Mammary epithelial cell (primary cell): Measurements from ENCODE around the gene ARHGAP29.
"Not testable (repeated sequence)": the region's sequence is repeated elsewhere in the genome, so short reads cannot be mapped to it uniquely, and the experiment has no call there.

Source experiments
- CTCF ChIP-seq, 2 donors: IDR thresholded peaks in 1 of 2; conservative IDR thresholded peaks in 1 of 2; 2 replicates each; pipeline ENCODE4 v1.5.1; 2011 to 2012; ENCODE audit warnings: inconsistent platforms in 2 of 2, low read length in 2 of 2, mild to moderate bottlenecking in 2 of 2, control low read depth in 1 of 2, low read depth in 1 of 2; ENCODE audit not compliant: insufficient read depth in 1 of 2; ENCODE audit errors: extremely low read depth in 1 of 2
- EZH2 ChIP-seq: IDR thresholded peaks from 2 replicates; pipeline ENCODE4 v1.6.1; 2012; ENCODE audit warnings: low read length, inconsistent platforms, borderline replicate concordance

GRCh38 chr1:94163249-94163648 is 74.1 kb downstream of the ARHGAP29 start:
- TF ChIP-seq EZH2; CTCF (conservative IDR thresholded peaks at IDR 0.05 in 1 of 2, IDR thresholded peaks at IDR 0.05 in 1 of 2; ENCODE audit: extremely low read depth in 1 of 2, insufficient read depth in 1 of 2, low read depth in 1 of 2, low read length in 2 of 2): not testable (repeated sequence)
